HG02884 (cell line): ENCODE results near the gene NKX3-2.
A peak's percentile ranks its signal among the peaks of the same experiment; 100 is the strongest.

Source experiments
- ATAC-seq: cut with Tn5 transposase; IDR thresholded peaks from one replicate; pipeline ENCODE4 v1.9.1; 2021; ENCODE audit warnings: mild to moderate bottlenecking, moderate library complexity; ENCODE audit not compliant: unreplicated experiment

NKX3-2 gene

DNA sequence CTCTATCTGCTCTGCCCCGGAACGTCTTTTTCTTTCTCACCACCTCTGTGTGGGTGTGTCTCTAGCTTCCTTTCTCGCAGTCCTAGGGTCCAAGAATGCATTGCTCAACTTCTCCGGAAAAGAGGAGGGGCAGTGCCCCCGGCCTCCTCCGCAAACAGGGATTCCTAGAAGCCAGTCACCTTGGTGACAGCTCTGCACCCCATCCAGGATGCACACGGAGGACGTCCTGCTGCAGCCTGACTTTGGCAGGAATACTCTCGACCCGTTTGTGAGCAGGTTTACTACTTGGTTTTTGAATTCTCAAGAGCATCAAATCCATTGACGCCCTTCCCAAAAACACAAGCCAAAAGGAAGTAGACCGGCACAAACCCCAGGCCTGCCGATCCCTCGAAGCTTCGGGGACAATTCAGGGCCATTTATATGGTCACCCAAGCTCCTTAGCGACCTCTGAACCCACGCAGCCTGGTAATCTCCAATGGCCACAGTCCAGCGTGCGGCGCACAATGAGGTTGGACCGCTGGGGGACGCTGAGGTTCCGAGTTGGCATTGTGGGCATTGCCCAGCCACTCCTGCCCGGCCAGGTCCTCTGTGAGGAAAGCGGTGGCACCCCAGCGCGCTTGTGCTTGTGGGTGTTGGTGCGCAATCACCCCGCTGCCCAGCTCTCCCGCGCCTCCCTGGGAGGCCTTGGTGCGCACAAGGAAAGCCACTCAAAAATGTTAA is 9.8 kb downstream of the NKX3-2 start:
- no peak for ATAC-seq

GRCh38 chr4:13533670-13534343 is 10.5 kb downstream of the NKX3-2 start:
- ATAC-seq, result no peak

GRCh38 chr4:13531625-13531998 is 12.7 kb downstream of the NKX3-2 start:
- no peak for ATAC-seq

DNA sequence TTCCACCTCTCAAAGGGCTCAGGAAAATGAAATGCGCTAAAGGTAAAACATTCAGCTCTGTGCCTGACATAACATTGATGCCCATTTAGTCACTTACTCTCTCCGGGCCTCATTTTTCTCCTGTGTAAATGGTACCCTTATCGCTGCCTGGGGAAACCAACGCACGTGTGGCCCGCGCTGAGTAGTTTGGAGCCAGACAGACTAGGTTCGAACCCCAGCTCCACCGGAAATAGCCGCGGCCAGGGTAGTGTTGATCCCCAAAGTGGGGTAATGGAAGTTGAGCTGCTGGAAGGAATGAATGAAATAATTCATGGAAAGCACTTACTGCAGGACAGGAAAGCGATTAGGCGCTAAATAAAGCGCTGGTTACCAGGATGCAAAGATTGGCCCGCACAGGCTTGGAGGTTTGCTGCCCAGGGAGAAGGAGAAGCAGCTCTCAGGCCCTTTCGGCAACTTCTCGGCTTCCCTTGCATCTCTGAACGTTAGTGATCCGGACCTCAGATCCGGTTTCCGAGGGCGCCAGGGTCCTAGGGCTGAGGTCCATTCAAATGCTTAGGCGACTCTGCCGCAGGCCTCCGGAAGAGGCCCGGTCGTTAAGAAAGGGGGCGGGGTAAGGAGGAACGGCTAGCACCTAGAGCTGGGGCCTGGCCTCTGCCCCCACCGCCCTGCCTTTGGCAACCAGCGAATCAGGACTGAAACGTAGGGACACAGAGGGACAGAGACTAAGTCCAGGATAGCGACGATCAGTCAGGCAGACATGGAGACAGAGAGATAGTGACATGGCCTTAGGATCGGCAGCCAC is 13.3 kb downstream of the NKX3-2 start:
- ATAC-seq, result no peak

- ATAC-seq, result no peak
Measured at GRCh38 chr4:13529128-13529919, 15.0 kb downstream of the NKX3-2 start.

GRCh38 chr4:13528821-13529127 is 15.5 kb downstream of the NKX3-2 start:
- no peak for ATAC-seq

DNA sequence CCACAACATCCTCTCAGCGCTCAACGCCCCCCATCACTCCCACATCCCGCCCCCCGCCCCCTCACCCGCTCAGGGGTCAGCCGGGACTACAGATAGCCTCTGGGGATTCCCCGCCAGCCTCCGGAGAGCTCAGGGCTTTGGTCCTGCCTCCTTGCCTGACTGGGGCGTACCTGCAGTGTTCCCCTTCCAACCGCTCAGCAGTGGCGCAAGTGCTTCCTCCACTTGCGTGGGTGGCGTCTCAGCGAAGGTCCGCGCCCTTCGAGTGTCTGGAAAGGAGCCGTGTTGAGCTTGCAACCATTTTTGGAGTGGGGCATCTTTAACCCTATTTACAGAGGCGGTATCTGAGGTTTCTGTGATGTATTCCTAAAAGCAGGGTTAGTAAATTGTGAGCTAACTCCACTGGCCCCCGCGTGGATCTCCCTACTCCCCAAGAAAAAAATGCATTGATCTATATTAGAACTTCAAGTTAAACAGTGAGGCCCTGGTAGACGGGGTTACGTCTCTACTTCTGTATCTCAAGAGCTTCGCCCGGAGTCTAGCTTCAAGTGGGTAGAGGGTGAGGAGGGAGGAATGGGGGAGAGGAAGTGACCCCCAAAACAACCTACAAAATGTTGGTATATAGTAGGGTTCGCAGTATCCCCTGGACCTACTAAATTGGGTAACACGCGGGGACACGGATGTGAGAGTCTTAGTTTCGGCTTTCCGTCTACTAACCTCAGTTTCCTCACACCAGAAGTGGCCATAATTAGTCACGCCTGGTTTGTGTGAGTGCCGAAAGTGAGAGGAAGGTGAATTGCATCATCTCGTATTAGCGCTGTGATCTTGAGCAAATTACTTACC is 16.1 kb downstream of the NKX3-2 start:
- peak; percentile 66 for ATAC-seq

DNA sequence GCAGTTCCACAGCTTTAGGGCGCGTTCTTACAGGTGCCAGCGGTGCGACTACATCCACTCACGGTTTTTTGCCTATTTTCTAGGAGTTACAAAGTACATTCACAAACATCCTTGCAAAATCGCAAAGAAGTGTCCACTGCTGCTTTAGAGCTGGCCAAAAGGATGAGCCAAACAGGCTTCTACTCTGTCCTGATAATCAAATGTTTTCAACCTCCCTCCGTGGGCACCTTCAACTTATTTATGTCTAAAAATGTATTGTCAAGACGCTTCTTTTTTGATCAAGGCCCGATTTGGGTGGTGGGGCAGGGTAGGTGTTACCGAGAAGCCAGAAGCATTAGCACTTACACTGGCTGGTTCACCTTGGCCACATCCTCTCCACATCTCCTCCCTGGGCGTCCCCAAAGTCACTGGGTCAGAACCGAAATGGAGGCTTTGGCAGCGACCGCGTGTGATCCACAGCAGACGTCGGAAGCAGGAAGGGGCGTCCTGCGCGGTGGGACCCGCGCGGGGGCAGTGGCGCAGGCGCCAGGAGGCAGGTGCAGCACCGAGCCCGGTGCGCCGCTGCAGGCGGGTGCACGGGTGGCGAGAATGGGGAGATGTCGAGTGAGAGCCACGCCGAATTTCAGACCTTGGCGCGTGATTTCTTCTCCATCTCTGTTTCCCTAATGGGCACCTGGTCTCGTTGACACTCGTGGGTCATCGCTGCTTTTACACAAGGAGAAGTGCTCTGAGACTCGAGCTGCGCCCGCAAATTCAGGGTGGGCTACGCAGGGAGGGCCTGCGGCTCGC is 16.9 kb downstream of the NKX3-2 start:
- ATAC-seq, result peak; percentile 20

DNA sequence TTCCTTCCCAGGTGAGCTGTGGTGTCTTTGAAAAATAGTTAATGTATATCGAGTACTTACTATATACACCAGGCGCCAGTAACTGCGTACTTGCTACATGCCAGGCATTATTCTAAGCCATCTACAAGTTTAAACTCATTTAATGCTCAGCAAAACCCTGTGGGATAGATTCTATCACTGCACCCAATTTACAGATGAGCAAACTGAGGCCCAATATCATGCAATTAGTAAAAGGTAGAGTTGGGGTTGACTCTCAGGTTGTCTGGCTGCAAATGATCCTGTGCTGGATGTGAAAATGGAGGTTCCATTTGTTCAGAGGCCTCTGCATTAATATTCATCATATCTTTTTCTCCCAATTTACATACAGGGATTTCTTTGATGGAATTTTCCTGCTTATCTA is 17.6 kb downstream of the NKX3-2 start:
- no peak for ATAC-seq

- no peak for ATAC-seq
Measured at GRCh38 chr4:13525606-13526281, 18.6 kb downstream of the NKX3-2 start.

DNA sequence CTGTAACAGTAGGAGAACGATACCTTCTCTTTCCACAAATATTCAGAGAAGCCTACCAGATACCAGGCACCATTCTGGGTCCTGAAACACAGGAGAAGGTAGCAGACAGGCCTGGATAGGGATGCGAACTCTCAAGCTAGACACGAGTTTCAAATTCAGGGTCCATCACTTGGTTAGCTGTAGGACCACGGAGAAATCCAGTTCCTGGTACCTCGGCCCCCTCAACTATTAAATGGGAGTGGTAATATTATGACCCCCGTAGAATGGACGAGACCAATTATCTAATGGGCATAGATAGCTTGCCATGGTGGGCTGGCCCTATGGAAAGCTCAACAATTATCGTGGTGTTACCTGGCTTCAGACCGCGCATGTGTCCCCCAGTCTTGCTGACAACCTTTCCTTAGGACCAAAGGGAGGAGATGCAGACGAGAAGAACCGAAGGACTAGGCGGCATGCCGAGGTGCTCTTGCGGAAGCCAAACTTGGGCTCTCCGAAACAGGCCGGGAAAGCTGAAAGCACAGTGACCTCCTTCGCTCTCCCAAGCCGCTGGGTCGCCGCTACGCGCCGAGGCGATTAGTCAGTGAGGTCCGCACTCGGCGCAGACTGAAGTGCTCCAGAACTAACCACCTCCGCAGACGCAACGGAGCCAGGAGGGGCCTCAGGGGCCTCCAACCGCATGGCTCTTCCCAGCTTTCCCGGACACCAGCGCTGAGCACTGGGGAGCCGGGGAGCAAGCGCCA is 19.6 kb downstream of the NKX3-2 start:
- no peak for ATAC-seq

DNA sequence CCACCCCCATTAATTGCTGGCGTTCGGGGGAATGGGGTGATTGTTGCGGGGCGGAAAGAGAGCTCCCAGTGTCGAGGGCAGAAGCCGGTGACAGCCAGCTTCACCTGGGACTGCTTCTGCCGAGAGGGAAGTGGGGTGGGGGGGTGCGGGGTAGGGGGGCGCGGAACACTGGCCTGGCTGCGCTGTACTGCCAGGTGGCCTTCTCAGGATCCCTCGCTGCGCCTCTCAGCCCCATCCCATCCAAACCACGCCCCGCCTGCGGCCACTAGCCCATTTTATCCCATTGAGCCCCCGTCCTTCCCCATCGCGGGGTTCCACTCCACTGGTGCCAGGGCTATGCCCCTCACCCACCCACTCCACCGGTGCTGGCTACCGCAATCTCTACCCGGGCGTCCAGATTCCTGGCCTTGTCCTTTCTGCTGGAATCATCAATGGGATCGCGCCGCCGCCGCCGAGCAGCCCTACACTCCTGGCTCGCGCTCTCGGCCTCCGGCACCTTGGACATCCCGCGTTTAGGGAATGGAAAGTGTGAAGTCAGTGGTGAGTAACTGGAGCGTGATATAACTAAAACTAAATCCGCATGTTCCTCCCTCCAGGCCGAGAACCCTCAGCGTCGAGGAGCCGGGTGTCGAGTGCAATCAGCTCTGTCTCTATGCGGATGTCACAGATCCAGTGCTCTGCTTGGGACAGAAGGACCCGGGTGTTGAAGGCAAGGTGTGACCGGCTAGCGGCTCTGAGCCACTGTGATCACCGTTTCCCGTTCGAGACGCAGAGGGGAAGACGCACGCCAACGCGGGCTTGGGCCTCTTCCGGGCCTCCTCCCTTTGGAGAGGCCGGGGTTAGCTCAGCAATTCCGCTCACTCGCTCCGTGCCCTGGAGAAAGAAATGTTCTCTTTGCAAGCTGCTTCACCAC is 20.5 kb downstream of the NKX3-2 start:
- no peak for ATAC-seq

DNA sequence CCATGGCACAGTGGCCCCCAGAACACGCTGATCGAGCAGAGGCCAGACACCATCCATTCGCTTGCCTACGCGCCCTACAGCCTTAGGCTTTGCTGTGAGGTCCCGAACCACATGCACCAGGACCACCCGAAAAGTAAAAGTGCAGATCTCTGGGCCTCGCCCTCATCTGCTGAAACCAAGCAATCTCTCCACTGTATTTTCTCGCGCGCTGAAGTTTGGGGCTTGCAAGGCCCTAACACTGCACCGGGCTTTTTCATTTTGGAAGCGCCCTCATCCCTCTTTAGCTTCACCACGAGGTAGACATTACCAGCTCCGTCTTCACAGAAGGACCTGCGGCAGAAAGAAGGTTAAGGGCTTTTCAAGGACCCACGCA is 21.2 kb downstream of the NKX3-2 start:
- ATAC-seq, result no peak

GRCh38 chr4:13522282-13523104 is 21.8 kb downstream of the NKX3-2 start:
- no peak for ATAC-seq

DNA sequence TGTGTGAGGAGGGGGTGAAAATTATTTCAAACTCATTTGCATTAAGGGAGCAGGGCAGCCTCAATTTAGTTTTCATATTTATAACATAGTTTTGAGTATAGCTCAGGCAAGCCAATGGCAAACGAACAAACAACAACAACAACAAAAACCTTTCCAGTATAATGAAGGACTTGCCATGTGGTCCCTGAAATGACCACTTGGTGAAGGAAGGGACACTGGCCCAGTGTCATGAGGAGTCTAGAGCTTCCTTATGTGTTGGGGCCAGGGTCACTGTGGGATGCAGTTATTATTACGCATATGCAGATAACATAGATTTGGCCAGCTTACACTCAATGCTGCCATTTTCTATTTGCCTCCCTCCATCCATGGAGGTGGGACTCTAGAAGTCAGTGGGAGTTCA is 23.3 kb downstream of the NKX3-2 start:
- ATAC-seq, result no peak

DNA sequence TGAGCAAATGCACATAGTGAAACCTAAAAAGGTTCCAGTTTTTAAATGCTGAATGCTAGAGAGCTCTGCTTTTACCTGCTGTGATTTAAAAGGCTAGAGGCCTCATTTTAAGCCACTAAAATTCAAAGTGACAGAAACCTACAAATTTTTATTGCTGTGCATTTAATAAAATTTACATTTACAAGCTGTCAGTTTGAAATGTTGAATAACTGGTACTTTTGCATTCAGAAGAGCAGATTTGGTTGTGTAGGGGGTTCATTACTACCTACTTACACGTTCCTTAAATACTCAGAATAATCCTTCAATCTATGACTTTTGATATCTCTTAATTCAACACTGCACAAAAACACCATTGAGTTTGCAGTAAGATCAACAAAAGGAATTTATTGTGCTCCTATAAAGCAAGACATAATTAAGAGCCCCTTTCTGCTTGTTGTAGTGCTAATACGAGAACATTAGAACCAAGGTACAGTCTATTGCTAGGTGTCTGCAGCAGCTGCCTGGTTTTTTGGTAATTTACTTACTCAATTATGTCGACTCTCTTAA is 27.9 kb downstream of the NKX3-2 start:
- no peak for ATAC-seq
